Measurements from ENCODE around the gene LMX1A. TPM values are rescaled to one million over a fixed set of nuclear protein-coding genes. Genes with fewer than 3 reads are reported as not detected.

Gene LMX1A
- polyA plus RNA-seq, 1 donor (not counting 4 experiments of a cell fraction or from before 2014, with no cell fraction given): not detected

DNA sequence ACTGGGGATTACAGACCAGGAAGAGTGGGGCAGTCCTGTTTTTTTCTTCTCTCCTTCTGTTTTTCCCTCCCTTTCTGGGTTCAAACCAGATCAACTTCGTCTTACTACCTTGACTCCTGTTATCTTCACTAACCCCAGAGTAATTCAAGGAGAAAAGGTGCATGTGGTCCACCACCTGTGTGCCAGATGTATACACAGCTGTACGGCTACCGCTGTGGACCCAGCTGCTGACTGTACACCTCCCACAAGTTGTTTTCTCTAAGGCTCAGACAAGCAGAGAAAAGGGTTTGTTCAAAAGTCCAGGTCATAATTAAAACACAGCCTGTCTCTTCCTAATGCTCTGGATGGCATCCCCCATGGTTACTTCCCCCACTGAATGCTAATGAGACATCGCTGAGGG is 102.1 kb downstream of the LMX1A start:
- H3K79me2 ChIP-seq (ENCODE audit: control insufficient read depth, insufficient read depth, low read length): no peaks in the 10 kb centered on the region
- H3K4me2 ChIP-seq (ENCODE audit: control insufficient read depth, extremely low read depth, insufficient read depth, low read depth, low read length): no peak overlapping the region
- no peaks in the 10 kb centered on the region for H3K27me3 ChIP-seq (ENCODE audit: control insufficient read depth, extremely low read depth, insufficient read depth, low read length)
- H4K20me1 ChIP-seq (ENCODE audit: control insufficient read depth, extremely low read depth, insufficient read depth, low read length): no peaks in the 10 kb centered on the region
- H2AFZ ChIP-seq (ENCODE audit: control insufficient read depth, low read length): no peak overlapping the region
- H3K9me3 ChIP-seq (ENCODE audit: control insufficient read depth, low read depth, low read length): no peaks in the 10 kb centered on the region
- FAIRE-seq (no peak), DNase-seq (ENCODE audit: low read depth, low spot score) (no peak)
- H3K27ac ChIP-seq (ENCODE audit: control insufficient read depth, insufficient read depth, low read length): no peak overlapping the region
- TF ChIP-seq CTCF (optimal IDR thresholded peaks at IDR 0.05 in 1 of 3, IDR thresholded peaks at IDR 0.05 in 1 of 3, conservative IDR thresholded peaks at IDR 0.05 in 1 of 3; ENCODE audit: extremely low read depth in 1 of 3, insufficient read depth in 2 of 3, low read length in 3 of 3) (no peak), EZH2 (IDR thresholded peaks at IDR 0.05; ENCODE audit: low read length) (no peak)
- dilution Hi-C loops (cut with MboI; ENCODE audit: extremely low pct_ligation_motif_present, low sequenced_read_pairs): no loop called here
- no peaks in the 10 kb centered on the region for H3K4me1 ChIP-seq (ENCODE audit: control insufficient read depth, extremely low read depth, insufficient read depth, low read length)
- H3K4me3 ChIP-seq (ENCODE audit: control insufficient read depth in 2 of 3, extremely low read depth in 1 of 3, insufficient read depth in 2 of 3, low read depth in 1 of 3, low read length in 3 of 3): no peak overlapping the region
- H3K9ac ChIP-seq (ENCODE audit: control insufficient read depth, extremely low read depth, insufficient read depth, low read length): no peak overlapping the region
- H3K36me3 ChIP-seq (ENCODE audit: control insufficient read depth in 2 of 2, extremely low read depth in 1 of 2, insufficient read depth in 2 of 2, low read length in 2 of 2): no peaks in the 10 kb centered on the region
- no peaks in the 10 kb centered on the region for H3K9me1 ChIP-seq (ENCODE audit: control insufficient read depth, extremely low read depth, insufficient read depth, low read length)

DNA sequence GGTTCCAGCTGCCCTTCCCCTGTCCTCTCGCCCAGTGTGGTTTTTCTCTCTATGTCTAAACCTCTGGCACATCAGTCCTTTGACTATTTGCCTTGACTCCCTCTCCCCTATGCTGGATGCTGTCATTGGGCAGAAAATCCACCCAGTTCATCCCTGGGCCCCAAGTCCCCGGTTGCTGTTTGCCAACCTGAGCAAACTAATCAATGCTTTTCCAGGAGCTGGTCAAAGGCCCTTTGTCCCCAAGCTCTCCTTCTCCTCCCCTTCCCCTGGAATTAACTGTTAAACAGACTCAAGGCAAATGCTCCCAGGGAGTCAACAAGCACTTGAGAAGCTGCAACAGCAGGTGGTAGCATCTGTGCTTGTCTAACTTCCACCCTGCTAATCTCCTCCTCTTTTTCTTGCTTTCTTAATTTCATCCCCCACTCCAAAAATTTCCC is 102.7 kb downstream of the LMX1A start:
- dilution Hi-C loops (cut with MboI; ENCODE audit: extremely low pct_ligation_motif_present, low sequenced_read_pairs): no loop called here
- H3K27ac ChIP-seq (ENCODE audit: control insufficient read depth, insufficient read depth, low read length): no peak overlapping the region
- no peak overlapping the region for H3K4me2 ChIP-seq (ENCODE audit: control insufficient read depth, extremely low read depth, insufficient read depth, low read depth, low read length)
- no peaks in the 10 kb centered on the region for H3K79me2 ChIP-seq (ENCODE audit: control insufficient read depth, insufficient read depth, low read length)
- no peaks in the 10 kb centered on the region for H3K9me3 ChIP-seq (ENCODE audit: control insufficient read depth, low read depth, low read length)
- FAIRE-seq: no peak
- H3K9me1 ChIP-seq (ENCODE audit: control insufficient read depth, extremely low read depth, insufficient read depth, low read length): no peaks in the 10 kb centered on the region
- H3K4me1 ChIP-seq (ENCODE audit: control insufficient read depth, extremely low read depth, insufficient read depth, low read length): no peaks in the 10 kb centered on the region
- no peak overlapping the region for H3K9ac ChIP-seq (ENCODE audit: control insufficient read depth, extremely low read depth, insufficient read depth, low read length)
- no peak overlapping the region for H3K4me3 ChIP-seq (ENCODE audit: control insufficient read depth in 2 of 3, extremely low read depth in 1 of 3, insufficient read depth in 2 of 3, low read depth in 1 of 3, low read length in 3 of 3)
- no peak for TF ChIP-seq CTCF (optimal IDR thresholded peaks at IDR 0.05 in 1 of 3, IDR thresholded peaks at IDR 0.05 in 1 of 3, conservative IDR thresholded peaks at IDR 0.05 in 1 of 3; ENCODE audit: extremely low read depth in 1 of 3, insufficient read depth in 2 of 3, low read length in 3 of 3)
- no peak overlapping the region for H2AFZ ChIP-seq (ENCODE audit: control insufficient read depth, low read length)
- no peaks in the 10 kb centered on the region for H4K20me1 ChIP-seq (ENCODE audit: control insufficient read depth, extremely low read depth, insufficient read depth, low read length)
- H3K36me3 ChIP-seq (ENCODE audit: control insufficient read depth in 2 of 2, extremely low read depth in 1 of 2, insufficient read depth in 2 of 2, low read length in 2 of 2): no peaks in the 10 kb centered on the region
- no peaks in the 10 kb centered on the region for H3K27me3 ChIP-seq (ENCODE audit: control insufficient read depth, extremely low read depth, insufficient read depth, low read length)
- no peak for DNase-seq (ENCODE audit: low read depth, low spot score)

All from keratinocyte (primary cell).